H1 (cell line): ENCODE data around the gene GTF2F1. TPM values are rescaled to one million over a fixed set of nuclear protein-coding genes. Genes with fewer than 3 reads are reported as not detected.

Experiments used
- CTCF ChIA-PET: fragments of 300-600 bp; sonication (Branson Sonifier 250); formaldehyde crosslinking; loops from one replicate; lab custom pipeline; 2021; ENCODE audit not compliant: partially characterized antibody; lab: Charles Lee
- POLR2A ChIA-PET: fragments of 300-600 bp; sonication (Branson Sonifier 250); formaldehyde crosslinking; loops from one replicate; lab custom pipeline; 2021; ENCODE audit warnings: inconsistent platforms; ENCODE audit not compliant: partially characterized antibody; lab: Charles Lee
- DNase-seq, 2 experiments: peaks; one replicate each; pipeline versions ENCODE4 v3.0.0 to v3.0.0-alpha.2; 2010 to 2022; ENCODE audit warnings: low spot score in 2 of 2, low read depth in 1 of 2, mixed read lengths in 1 of 2
- FAIRE-seq: peaks from 2 replicates; lab custom pipeline; 2011; peaks lifted over from hg19 to GRCh38; lab: Jason Lieb, UNC
- H2AFZ ChIP-seq: 2 replicates; pipeline ENCODE4 v1.8.1; 2012; ENCODE audit warnings: low read length, inconsistent platforms
- H2AK5ac ChIP-seq: 2 replicates; pipeline ENCODE4 v1.6.1; 2013; ENCODE audit warnings: low read depth, low read length
- H2BK120ac ChIP-seq: replicated peaks from 2 replicates; pipeline ENCODE3; 2013; ENCODE audit warnings: low read depth, low read length, inconsistent platforms
- H2BK12ac ChIP-seq: 2 replicates; pipeline ENCODE4 v1.6.1; 2013; ENCODE audit warnings: low read depth, low read length
- H2BK15ac ChIP-seq: 2 replicates; pipeline ENCODE4 v1.6.1; 2013; ENCODE audit warnings: low read length
- H2BK20ac ChIP-seq: 2 replicates; pipeline ENCODE4 v1.6.1; 2013; ENCODE audit warnings: low read length
- H2BK5ac ChIP-seq: 2 replicates; pipeline ENCODE4 v1.6.1; 2013; ENCODE audit warnings: low read depth, low read length
- H3K14ac ChIP-seq: 2 replicates; pipeline ENCODE4 v1.6.1; 2013; ENCODE audit warnings: inconsistent platforms; ENCODE audit not compliant: insufficient read length
- H3K18ac ChIP-seq: 2 replicates; pipeline ENCODE4 v1.6.1; 2013; ENCODE audit warnings: low read length; ENCODE audit errors: extremely low read depth
- H3K23ac ChIP-seq: 2 replicates; pipeline ENCODE4 v1.6.1; 2013; ENCODE audit warnings: inconsistent platforms; ENCODE audit not compliant: insufficient read length
- H3K23me2 ChIP-seq: 2 replicates; pipeline ENCODE4 v1.6.1; 2013; ENCODE audit warnings: low read depth, low read length
- H3K27ac ChIP-seq: 2 replicates; pipeline ENCODE4 v1.6.1; 2011; ENCODE audit warnings: low read depth, low read length, inconsistent platforms
- H3K27me3 ChIP-seq, 4 experiments: replicated peaks in 1 of 4; 1 replicate in 1 of 4; 2 replicates in 3 of 4; pipeline versions ENCODE4 v1.6.1 to v1.8.1; 2011 to 2013; ENCODE audit warnings: low read length in 3 of 4, mild to moderate bottlenecking in 3 of 4, inconsistent platforms in 2 of 4, mixed read lengths in 2 of 4, moderate library complexity in 1 of 4; ENCODE audit not compliant: control insufficient read depth in 3 of 4, insufficient read depth in 3 of 4; ENCODE audit errors: extremely low read depth in 1 of 4
- H3K36me3 ChIP-seq, 4 experiments: 2 replicates each; pipeline versions ENCODE4 v1.6.1 to v1.8.1; 2011 to 2013; ENCODE audit warnings: mild to moderate bottlenecking in 4 of 4, low read length in 3 of 4, moderate library complexity in 2 of 4, control low read depth in 1 of 4, inconsistent platforms in 1 of 4; ENCODE audit not compliant: insufficient read depth in 4 of 4, control insufficient read depth in 2 of 4
- H3K4ac ChIP-seq: replicated peaks from 2 replicates; pipeline ENCODE3; 2013; ENCODE audit warnings: low read length, low read depth, mixed read lengths, inconsistent platforms; ENCODE audit not compliant: insufficient read length
- H3K4me1 ChIP-seq, 4 experiments: replicated peaks in 1 of 4; 1 replicate in 1 of 4; 2 replicates in 3 of 4; pipeline versions ENCODE4 v1.6.1 to v1.8.1; 2011 to 2013; ENCODE audit warnings: low read length in 3 of 4, inconsistent platforms in 2 of 4, mixed read lengths in 1 of 4; ENCODE audit not compliant: insufficient read depth in 4 of 4, control insufficient read depth in 3 of 4
- H3K4me2 ChIP-seq, 2 experiments: 2 replicates each; pipeline versions ENCODE4 v1.6.1 to v1.8.1; 2011 to 2013; ENCODE audit warnings: low read depth in 2 of 2, low read length in 2 of 2, control low read depth in 1 of 2, inconsistent platforms in 1 of 2, mild to moderate bottlenecking in 1 of 2; ENCODE audit not compliant: insufficient read depth in 1 of 2
- H3K4me3 ChIP-seq, 4 experiments: fragments of 200-600, 300-600 bp in 1 of 4; sonication (generic), shearing (Covaris generic), sonication (Bioruptor Twin) in 1 of 4; 2 replicates each; pipeline versions ENCODE4 v1.5.1 to v1.8.1; 2011 to 2016; ENCODE audit warnings: low read length in 4 of 4, low read depth in 3 of 4, control low read depth in 2 of 4, inconsistent platforms in 2 of 4, mild to moderate bottlenecking in 2 of 4, mixed read lengths in 1 of 4, moderate library complexity in 1 of 4; ENCODE audit not compliant: insufficient read depth in 2 of 4; ENCODE audit errors: extremely low read depth in 1 of 4
- H3K56ac ChIP-seq: replicated peaks from 2 replicates; pipeline ENCODE3; 2013; ENCODE audit warnings: low read depth, mild to moderate bottlenecking, mixed read lengths, low read length, inconsistent platforms; ENCODE audit not compliant: insufficient read length
- H3K79me1 ChIP-seq: 2 replicates; pipeline ENCODE4 v1.6.1; 2013; ENCODE audit warnings: low read depth, low read length, control low read depth
- H3K79me2 ChIP-seq, 2 experiments: 2 replicates each; pipeline versions ENCODE4 v1.6.1 to v1.8.1; 2012 to 2013; ENCODE audit warnings: low read length in 2 of 2, mild to moderate bottlenecking in 2 of 2, inconsistent platforms in 1 of 2; ENCODE audit not compliant: insufficient read depth in 2 of 2, control insufficient read depth in 1 of 2
- H3K9ac ChIP-seq, 4 experiments: replicated peaks in 1 of 4; 1 replicate in 1 of 4; 2 replicates in 3 of 4; pipeline versions ENCODE4 v1.6.1 to v1.8.1; 2011 to 2013; ENCODE audit warnings: low read depth in 3 of 4, low read length in 3 of 4, control low read depth in 2 of 4, mild to moderate bottlenecking in 2 of 4, moderate library complexity in 2 of 4, inconsistent platforms in 1 of 4; ENCODE audit errors: extremely low read depth in 1 of 4
- H3K9me3 ChIP-seq, 2 experiments: 2 replicates each; pipeline versions ENCODE4 v1.6.1 to v1.8.1; 2012 to 2013; ENCODE audit warnings: mild to moderate bottlenecking in 2 of 2, moderate library complexity in 2 of 2, control low read depth in 1 of 2, inconsistent platforms in 1 of 2, low read depth in 1 of 2, low read length in 1 of 2, mixed read lengths in 1 of 2; ENCODE audit not compliant: insufficient read depth in 2 of 2
- H4K20me1 ChIP-seq, 2 experiments: replicated peaks in 1 of 2; 2 replicates each; pipeline versions ENCODE3 to v1.8.1; 2011 to 2013; ENCODE audit warnings: inconsistent platforms in 2 of 2, low read length in 2 of 2, mild to moderate bottlenecking in 1 of 2; ENCODE audit not compliant: insufficient read depth in 2 of 2, control insufficient read depth in 1 of 2
- H4K5ac ChIP-seq: 2 replicates; pipeline ENCODE4 v1.6.1; 2013; ENCODE audit warnings: low read length, low read depth, mixed read lengths, inconsistent platforms; ENCODE audit not compliant: insufficient read length
- H4K8ac ChIP-seq: 2 replicates; pipeline ENCODE4 v1.8.0; 2013; ENCODE audit warnings: mild to moderate bottlenecking, moderate library complexity, low read length, inconsistent platforms; ENCODE audit not compliant: insufficient read depth; ENCODE audit errors: extremely low read depth
- H4K91ac ChIP-seq: replicated peaks from 2 replicates; pipeline ENCODE3; 2013; ENCODE audit warnings: low read length, mixed read lengths, inconsistent platforms; ENCODE audit not compliant: insufficient read length
- ASH2L ChIP-seq: fragments of 200-600, 300-600 bp; sonication (generic); IDR thresholded peaks from one replicate; pipeline ENCODE4 v1.7.1; 2017; ENCODE audit warnings: low read length
- CBX5 ChIP-seq: fragments of 300-800, 300-1000 bp; sonication (generic); IDR thresholded peaks from 2 replicates; pipeline ENCODE4 v1.7.1; 2016; ENCODE audit warnings: antibody characterized with exemption, low read length, low read depth
- CHD2 ChIP-seq: IDR thresholded peaks from 2 replicates; pipeline ENCODE4 v1.6.1; 2012; ENCODE audit warnings: low read length, improper control_type of control experiment
- EZH2 ChIP-seq: fragments of 200-600 bp; sonication (generic); IDR thresholded peaks from 2 replicates; pipeline ENCODE4 v1.7.1; 2012; ENCODE audit warnings: low read depth, mild to moderate bottlenecking, moderate library complexity, low read length, inconsistent platforms; ENCODE audit not compliant: severe bottlenecking
- FOSL1 ChIP-seq: IDR thresholded peaks from 2 replicates; pipeline ENCODE4 v1.6.1; 2011; ENCODE audit warnings: mild to moderate bottlenecking, low read depth, low read length, moderate library complexity; ENCODE audit not compliant: insufficient read depth
- JUND ChIP-seq: IDR thresholded peaks from 2 replicates; pipeline ENCODE4 v1.6.1; 2011; ENCODE audit warnings: mild to moderate bottlenecking, improper control_type of control experiment, low read length
- KDM4A ChIP-seq: IDR thresholded peaks from one replicate; pipeline ENCODE4 v1.7.1; 2012; ENCODE audit warnings: low read depth, mild to moderate bottlenecking, moderate library complexity, low read length, inconsistent platforms; ENCODE audit not compliant: severe bottlenecking
- NRF1 ChIP-seq: IDR thresholded peaks from 2 replicates; pipeline ENCODE4 v1.6.1; 2011; ENCODE audit warnings: mild to moderate bottlenecking, low read depth, low read length, improper control_type of control experiment
- POLR2AphosphoS5 ChIP-seq: IDR thresholded peaks from 2 replicates; pipeline ENCODE4 v1.6.1; 2011; ENCODE audit warnings: low read depth, low read length
- POU5F1 ChIP-seq: IDR thresholded peaks from 2 replicates; pipeline ENCODE4 v1.6.1; 2011; ENCODE audit warnings: low read depth, mild to moderate bottlenecking, low read length, moderate library complexity
- RAD21 ChIP-seq, 2 experiments: IDR thresholded peaks in 1 of 2; conservative IDR thresholded peaks in 1 of 2; 2 replicates each; pipeline ENCODE4 v1.6.1; 2011; ENCODE audit warnings: low read depth in 2 of 2, low read length in 2 of 2, improper control_type of control experiment in 1 of 2, inconsistent platforms in 1 of 2, mild to moderate bottlenecking in 1 of 2, moderate library complexity in 1 of 2
- SAP30 ChIP-seq: fragments of 300-600 bp; sonication (generic); IDR thresholded peaks from 2 replicates; pipeline ENCODE4 v1.7.1; 2012; ENCODE audit warnings: low read length, moderate library complexity, mild to moderate bottlenecking, inconsistent platforms; ENCODE audit not compliant: insufficient read depth, insufficient replicate concordance
- TBP ChIP-seq: IDR thresholded peaks from 2 replicates; pipeline ENCODE4 v1.6.1; 2011; ENCODE audit warnings: low read depth, low read length, improper control_type of control experiment
- WGBS, 2 experiments: shearing (Covaris generic) in 1 of 2; methylation state at CpG; one replicate each; pipeline versions ENCODE4 v1.1.6 to v1.1.7; 2013 to 2015; ENCODE audit warnings: low lambda C conversion rate in 2 of 2, mixed read lengths in 2 of 2, inconsistent platforms in 1 of 2, low coverage in 1 of 2, missing lambda C conversion rate in 1 of 2; ENCODE audit not compliant: insufficient replicate concordance in 2 of 2, insufficient coverage in 1 of 2, insufficient read length in 1 of 2; ENCODE audit errors: extremely low coverage in 1 of 2, missing lambda C conversion rate in 1 of 2; 5-methylcytosine and 5-hydroxymethylcytosine counted together
- polyA plus RNA-seq, 7 experiments: library from polyadenylated mRNA; depleted of rRNA in 3 of 7; stranded (reverse) in 5 of 7; unstranded in 2 of 7; fragments of >200 nt in 5 of 7; fragments of 200-250 nt in 2 of 7; gene quantifications; 1 replicate in 5 of 7; 2 replicates in 1 of 7; 4 replicates in 1 of 7; pipeline versions ENCODE4 v1.2.1 to v1.2.3, GENCODE V29; 2011 to 2013; ENCODE audit warnings: missing spikeins in 2 of 7, mixed read lengths in 2 of 7
- total RNA-seq: library from RNA; stranded (reverse); fragmentation: NEBNext Ultra II Directional; extraction: Animal tissue kit (Norgen Biotek cat#: 25700); gene quantifications from 2 replicates; pipeline ENCODE4 v1.2.1, GENCODE V29; 2021

Gene GTF2F1
- total and polyA plus RNA-seq, 2 of the 8 experiments (the other 6 are each of a cell fraction or from before 2014, with no cell fraction given), result 29.3 to 56.3 TPM

GRCh38 chr19:6394831-6395230, 1.9 kb upstream of the GTF2F1 start:
- Histone ChIP-seq H3K14ac (no peak overlapping the region), H2BK20ac (no peak overlapping the region), H2AFZ (no peak overlapping the region), H2BK120ac (no peak overlapping the region), H4K91ac (no peak overlapping the region), H3K56ac (no peak overlapping the region), H4K20me1 (no peaks in the 10 kb centered on the region), H3K4me2 (peak overlapping the region; percentile 54 to 95), H3K23ac (no peak overlapping the region), H2AK5ac (0 out of 2 replicates have a peak overlapping the region, but pooled peaks have one; percentile 39), H3K18ac (no peak overlapping the region; the same call in 1 of the 2 replicates), H3K9me3 (no peaks in the 10 kb centered on the region), H2BK5ac (peak overlapping the region; percentile 78), H2BK15ac (no peak overlapping the region), H3K4ac (peak overlapping the region; percentile 36), H3K9ac (no peak overlapping the region), H3K4me3 (peak overlapping the region in 1 of 4 experiments; percentile 22; a peak in 1 of 8 replicates), H4K8ac (no peak overlapping the region), H3K79me1 (peaks cover 6% of the 10 kb centered on the region), H3K4me1 (peaks cover 0 to 8% (median 7%) of the 10 kb centered on the region in 4 experiments; a peak in 5 of 7 replicates), H4K5ac (no peak overlapping the region), H3K27me3 (no peaks in the 10 kb centered on the region), H3K27ac (peak overlapping the region; percentile 60; the same call in 1 of the 2 replicates), H3K79me2 (peaks cover 5 to 20% of the 10 kb centered on the region in 2 experiments; a peak in 3 of 4 replicates), H2BK12ac (no peak overlapping the region), H3K23me2 (peaks cover 7% of the 10 kb centered on the region), H3K36me3 (peaks cover 2 to 15% (median 4%) of the 10 kb centered on the region in 4 experiments; a peak in 4 of 8 replicates)
- DNase-seq (no peak), FAIRE-seq (no peak)
- CTCF ChIA-PET, result interaction anchor here (0.6 kb wide), 1 partner anchor 32 kb away, joined by 3 read pairs; no protein-coding TSS in a partner anchor
- TF ChIP-seq NRF1 (no peak), FOSL1 (no peak), CHD2 (no peak), TBP (no peak), POU5F1 (no peak), ASH2L (no peak), EZH2 (no peak), RAD21 (IDR thresholded peaks at IDR 0.05 in 1 of 2, conservative IDR thresholded peaks at IDR 0.05 in 1 of 2; ENCODE audit: low read depth in 2 of 2, low read length in 2 of 2) (no peak), KDM4A (no peak), SAP30 (no peak), JUND (no peak), POLR2AphosphoS5 (no peak), CBX5 (no peak)
- POLR2A ChIA-PET, result interaction anchor here (0.6 to 9.9 kb wide), 6 partner anchors 17 to 207 kb away, joined by 3 to 81 read pairs (median 4); partner anchors contain the start of genes ALKBH7, CLPP, KHSRP and PSPN
- 92% methylated on average over 2 of the region's 3 CpGs; no CpG with 5 or more reads in 1 of the 2 experiments for WGBS, 2 experiments
